ENCODE measurements around the gene GOLGA6B. TPM values are rescaled to one million over a fixed set of nuclear protein-coding genes. Genes with fewer than 3 reads are reported as not detected.
"Not testable (repeated sequence)": the region's sequence is repeated elsewhere in the genome, so short reads cannot be mapped to it uniquely, and the experiment has no call there.

The GOLGA6B gene
- total RNA-seq, 1 donor from 2014 or later, result not detected

DNA sequence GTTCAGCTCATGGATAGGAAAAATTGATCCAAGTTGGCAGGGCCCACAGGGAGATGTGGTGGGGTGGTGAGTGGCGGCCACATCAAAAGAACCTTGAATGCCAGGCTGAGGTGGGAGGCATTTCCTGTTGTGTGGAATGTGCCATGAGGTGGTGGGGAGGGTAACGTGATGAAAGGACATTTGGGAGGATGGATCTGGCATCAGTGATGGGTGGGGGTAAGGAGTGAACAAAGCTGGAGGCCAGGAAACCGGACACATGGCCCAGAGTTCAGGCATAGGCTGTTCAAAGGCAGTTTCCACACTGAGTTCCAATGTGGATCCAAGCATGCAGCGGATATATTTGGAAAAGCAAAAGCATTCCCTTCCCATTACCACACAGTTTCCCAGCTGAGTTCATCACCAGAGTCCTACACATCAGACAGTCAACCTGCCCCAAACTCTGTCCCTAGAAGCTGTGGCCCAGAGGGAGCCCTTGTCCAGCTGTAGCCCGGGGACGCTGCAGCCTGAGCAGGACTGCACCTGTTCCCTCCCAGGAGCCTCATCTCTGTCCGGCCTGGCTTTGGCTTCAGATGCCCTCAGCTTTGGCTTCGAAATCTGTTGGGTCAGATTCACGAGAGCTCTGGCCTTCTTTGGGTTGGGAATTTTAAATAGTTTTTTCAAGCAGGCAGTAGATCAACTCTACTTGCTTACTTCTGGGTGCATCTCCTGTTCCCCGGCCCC is 37.8 kb upstream of the GOLGA6B start:
- H3K27ac Mint-ChIP-seq (ENCODE audit: unreplicated experiment), result no peak overlapping the region
- H3K36me3 Mint-ChIP-seq (ENCODE audit: low read depth, unreplicated experiment), result no peaks in the 10 kb centered on the region
- H3K4me3 Mint-ChIP-seq (ENCODE audit: unreplicated experiment), result no peak overlapping the region
- H3K9me3 Mint-ChIP-seq (ENCODE audit: unreplicated experiment), result no peaks in the 10 kb centered on the region
- DNase-seq (ENCODE audit: low spot score), result no peak
- TF ChIP-seq CTCF (IDR thresholded peaks at IDR 0.05; ENCODE audit: unreplicated experiment), result no peak
- H3K4me1 Mint-ChIP-seq (ENCODE audit: unreplicated experiment), result peaks cover 10% of the 10 kb centered on the region
- no peaks in the 10 kb centered on the region for H3K27me3 Mint-ChIP-seq (ENCODE audit: unreplicated experiment)

DNA sequence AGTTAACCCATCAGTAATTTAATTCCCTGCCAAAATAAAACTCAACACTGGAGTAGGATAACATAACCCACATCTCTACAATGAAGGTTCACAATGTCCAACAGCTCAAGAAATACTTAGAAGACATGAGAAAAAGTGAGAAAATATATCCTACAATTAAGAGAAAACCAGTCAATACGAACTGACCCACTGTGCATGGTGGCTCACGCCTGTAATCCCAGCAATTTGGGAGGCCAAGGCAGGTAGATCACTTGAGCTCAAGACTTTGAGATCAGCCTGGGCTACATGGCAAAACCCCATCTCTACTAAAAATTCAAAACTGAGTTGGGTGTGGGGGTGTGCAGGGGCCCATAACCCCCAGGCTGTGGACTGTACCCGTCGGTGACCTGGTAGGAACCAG is 30.6 kb upstream of the GOLGA6B start:
- not testable (repeated sequence) for H3K27me3 Mint-ChIP-seq (ENCODE audit: unreplicated experiment); DNase-seq (ENCODE audit: low spot score); H3K9me3 Mint-ChIP-seq (ENCODE audit: unreplicated experiment); H3K4me3 Mint-ChIP-seq (ENCODE audit: unreplicated experiment); H3K4me1 Mint-ChIP-seq (ENCODE audit: unreplicated experiment); H3K36me3 Mint-ChIP-seq (ENCODE audit: low read depth, unreplicated experiment); H3K27ac Mint-ChIP-seq (ENCODE audit: unreplicated experiment)

DNA sequence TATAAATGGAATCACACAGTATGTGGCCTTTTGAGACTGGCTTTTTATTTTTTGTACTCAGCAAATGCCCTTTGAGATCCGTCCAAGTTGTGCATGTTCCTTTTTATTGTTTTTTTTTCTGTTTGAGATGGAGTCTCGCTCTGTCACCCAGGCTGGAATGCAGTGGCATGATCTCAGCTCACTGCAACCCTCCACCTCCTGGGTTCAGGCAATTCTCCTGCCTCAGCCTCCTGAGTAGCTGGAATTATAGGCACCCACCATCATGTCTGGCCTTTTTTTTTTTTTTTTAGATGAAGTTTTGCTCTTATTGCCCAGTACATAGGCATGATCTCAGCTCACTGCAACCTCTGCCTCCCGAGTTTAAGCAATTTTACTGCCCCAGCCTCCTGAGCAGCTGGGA is 28.3 kb upstream of the GOLGA6B start:
- H3K27ac Mint-ChIP-seq (ENCODE audit: unreplicated experiment); H3K9me3 Mint-ChIP-seq (ENCODE audit: unreplicated experiment); H3K36me3 Mint-ChIP-seq (ENCODE audit: low read depth, unreplicated experiment); DNase-seq (ENCODE audit: low spot score); H3K27me3 Mint-ChIP-seq (ENCODE audit: unreplicated experiment); H3K4me3 Mint-ChIP-seq (ENCODE audit: unreplicated experiment); H3K4me1 Mint-ChIP-seq (ENCODE audit: unreplicated experiment): not testable (repeated sequence)

GRCh38 chr15:72628249-72629067 is 26.0 kb upstream of the GOLGA6B start:
- peak; percentile 54 for TF ChIP-seq CTCF (IDR thresholded peaks at IDR 0.05; ENCODE audit: unreplicated experiment)
- H3K9me3 Mint-ChIP-seq (ENCODE audit: unreplicated experiment); H3K4me1 Mint-ChIP-seq (ENCODE audit: unreplicated experiment); H3K4me3 Mint-ChIP-seq (ENCODE audit: unreplicated experiment); H3K27ac Mint-ChIP-seq (ENCODE audit: unreplicated experiment); H3K27me3 Mint-ChIP-seq (ENCODE audit: unreplicated experiment); H3K36me3 Mint-ChIP-seq (ENCODE audit: low read depth, unreplicated experiment): not testable (repeated sequence)
- DNase-seq (ENCODE audit: low spot score), result peak; percentile 47

GRCh38 chr15:72629068-72629570 is 25.4 kb upstream of the GOLGA6B start:
- not testable (repeated sequence) for H3K4me3 Mint-ChIP-seq (ENCODE audit: unreplicated experiment); H3K9me3 Mint-ChIP-seq (ENCODE audit: unreplicated experiment); H3K27me3 Mint-ChIP-seq (ENCODE audit: unreplicated experiment); H3K36me3 Mint-ChIP-seq (ENCODE audit: low read depth, unreplicated experiment); H3K27ac Mint-ChIP-seq (ENCODE audit: unreplicated experiment); H3K4me1 Mint-ChIP-seq (ENCODE audit: unreplicated experiment); DNase-seq (ENCODE audit: low spot score)

DNA sequence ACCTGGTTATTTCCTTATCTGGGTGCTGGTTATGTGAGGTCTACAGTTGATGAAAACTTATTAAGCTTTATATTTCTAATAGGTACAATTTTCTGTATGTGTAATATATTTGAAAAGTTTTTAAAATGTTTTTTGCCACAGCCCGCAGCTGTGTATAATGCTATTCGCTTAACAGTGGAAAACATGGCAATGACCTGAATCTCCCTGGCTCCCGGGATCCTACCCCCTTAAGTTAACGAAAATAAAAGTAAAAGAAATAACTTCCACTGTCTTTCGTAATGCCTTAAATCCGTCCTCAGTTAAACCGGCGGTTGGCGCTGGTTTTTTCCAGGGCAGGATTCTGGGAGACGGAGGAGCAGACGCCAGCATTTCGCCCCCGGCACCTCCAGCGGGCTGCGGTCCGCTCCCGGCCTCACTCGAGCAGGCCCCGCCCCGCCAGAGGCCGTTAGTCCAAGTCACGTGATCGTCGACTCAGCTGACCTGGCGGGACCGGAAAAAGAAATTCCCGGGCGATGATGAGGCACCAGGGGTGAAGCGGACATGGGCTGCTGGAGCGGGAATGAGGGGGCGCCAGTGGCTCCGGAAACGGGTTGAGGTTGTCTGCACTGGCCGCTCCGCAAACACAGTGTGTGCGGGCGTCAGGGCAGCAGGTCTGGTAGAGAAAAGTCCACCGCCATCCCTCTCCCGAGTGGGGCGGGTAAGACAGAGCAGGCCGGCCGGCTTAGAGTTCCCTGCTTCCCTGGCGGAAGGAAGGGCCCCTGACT is 17.8 kb upstream of the GOLGA6B start:
- H3K27me3 Mint-ChIP-seq (ENCODE audit: unreplicated experiment); H3K4me1 Mint-ChIP-seq (ENCODE audit: unreplicated experiment); H3K36me3 Mint-ChIP-seq (ENCODE audit: low read depth, unreplicated experiment); H3K9me3 Mint-ChIP-seq (ENCODE audit: unreplicated experiment); H3K27ac Mint-ChIP-seq (ENCODE audit: unreplicated experiment); H3K4me3 Mint-ChIP-seq (ENCODE audit: unreplicated experiment): not testable (repeated sequence)
- peak; percentile 71 for DNase-seq (ENCODE audit: low spot score)

DNA sequence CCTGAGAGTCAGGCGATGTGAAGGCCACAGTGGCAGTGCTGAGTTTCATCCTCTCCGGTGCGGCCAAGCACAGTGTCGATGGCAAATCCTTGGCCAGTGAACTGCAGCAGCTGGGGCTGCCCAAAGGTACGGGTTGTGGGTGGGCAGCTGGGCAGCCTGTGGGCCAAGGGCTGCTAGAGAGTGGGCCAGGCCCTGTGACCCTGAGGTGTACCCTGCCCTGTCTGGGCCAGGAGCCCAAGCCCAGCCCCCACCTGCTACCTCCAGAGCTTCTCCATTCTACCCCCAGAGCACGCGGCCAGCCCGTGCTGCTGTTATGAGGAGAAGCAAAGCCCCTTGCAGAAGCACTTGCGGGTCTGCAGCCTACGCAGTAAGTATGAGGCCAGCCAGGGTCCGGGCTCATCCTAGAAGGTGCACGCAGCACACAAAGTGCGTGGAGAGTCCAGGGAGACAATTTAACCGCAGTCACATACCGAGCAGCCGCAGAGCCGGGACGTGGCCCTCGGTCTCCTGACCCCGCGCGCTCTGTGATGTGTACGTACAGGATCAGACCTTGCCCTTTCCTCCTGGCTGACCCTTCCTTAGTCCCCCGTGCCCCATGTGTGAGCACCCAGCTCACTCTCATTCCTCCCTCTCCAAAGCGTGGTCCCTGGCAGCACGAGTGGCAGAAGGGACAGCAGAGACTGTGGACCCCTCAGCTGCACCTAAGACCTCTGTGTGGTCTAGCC is 14.6 kb upstream of the GOLGA6B start:
- H3K36me3 Mint-ChIP-seq (ENCODE audit: low read depth, unreplicated experiment); H3K4me1 Mint-ChIP-seq (ENCODE audit: unreplicated experiment); H3K4me3 Mint-ChIP-seq (ENCODE audit: unreplicated experiment); DNase-seq (ENCODE audit: low spot score); H3K9me3 Mint-ChIP-seq (ENCODE audit: unreplicated experiment); H3K27me3 Mint-ChIP-seq (ENCODE audit: unreplicated experiment); H3K27ac Mint-ChIP-seq (ENCODE audit: unreplicated experiment): not testable (repeated sequence)

- not testable (repeated sequence) for H3K9me3 Mint-ChIP-seq (ENCODE audit: unreplicated experiment); H3K36me3 Mint-ChIP-seq (ENCODE audit: low read depth, unreplicated experiment); H3K27ac Mint-ChIP-seq (ENCODE audit: unreplicated experiment); H3K4me3 Mint-ChIP-seq (ENCODE audit: unreplicated experiment); H3K4me1 Mint-ChIP-seq (ENCODE audit: unreplicated experiment); DNase-seq (ENCODE audit: low spot score); H3K27me3 Mint-ChIP-seq (ENCODE audit: unreplicated experiment)
Measured at GRCh38 chr15:72642271-72642670, 12.2 kb upstream of the GOLGA6B start.

- not testable (repeated sequence) for H3K4me1 Mint-ChIP-seq (ENCODE audit: unreplicated experiment); DNase-seq (ENCODE audit: low spot score); H3K36me3 Mint-ChIP-seq (ENCODE audit: low read depth, unreplicated experiment); H3K27me3 Mint-ChIP-seq (ENCODE audit: unreplicated experiment); H3K9me3 Mint-ChIP-seq (ENCODE audit: unreplicated experiment); H3K4me3 Mint-ChIP-seq (ENCODE audit: unreplicated experiment); H3K27ac Mint-ChIP-seq (ENCODE audit: unreplicated experiment)
Measured at GRCh38 chr15:72648631-72649253, 5.8 kb upstream of the GOLGA6B start.
